MM.1S (cell line): ENCODE measurements around the gene GGA2.

Source experiments
- DNase-seq: peaks from one replicate; pipeline ENCODE4 v3.0.0-alpha.2; 2015
- H2AFZ ChIP-seq: fragments of 300-600 bp; sonication (generic); 2 replicates; pipeline ENCODE4 v1.6.0; 2016; ENCODE audit warnings: antibody characterized with exemption, low read length
- H3F3A ChIP-seq: fragments of 300-600 bp; sonication (generic); 2 replicates; pipeline ENCODE4 v1.6.1; 2016; ENCODE audit warnings: mild to moderate bottlenecking, antibody characterized with exemption, low read length, moderate library complexity, mixed read lengths; ENCODE audit not compliant: insufficient read depth
- H3K27ac ChIP-seq: fragments of 300-600 bp; sonication (generic); 2 replicates; pipeline ENCODE4 v1.5.1; 2016; ENCODE audit warnings: mild to moderate bottlenecking, low read length
- H3K27me3 ChIP-seq: fragments of 300-600 bp; sonication (generic); replicated peaks from 2 replicates; pipeline ENCODE4 v1.6.0; 2016; ENCODE audit warnings: low read length; ENCODE audit not compliant: insufficient read depth
- H3K36me3 ChIP-seq: fragments of 300-600 bp; sonication (generic); replicated peaks from 2 replicates; pipeline ENCODE4 v1.6.1; 2016; ENCODE audit warnings: mild to moderate bottlenecking, low read length, mixed read lengths; ENCODE audit not compliant: insufficient read depth
- H3K4me1 ChIP-seq: fragments of 300-600 bp; sonication (generic); 2 replicates; pipeline ENCODE4 v1.6.1; 2016; ENCODE audit warnings: low read length, mixed read lengths
- H3K4me2 ChIP-seq: fragments of 300-600 bp; sonication (generic); 2 replicates; pipeline ENCODE4 v1.6.0; 2016; ENCODE audit warnings: low read depth, low read length
- H3K4me3 ChIP-seq: fragments of 300-600 bp; sonication (generic); 2 replicates; pipeline ENCODE4 v1.5.1; 2016; ENCODE audit warnings: low read length, mixed read lengths
- H3K79me2 ChIP-seq: fragments of 300-600 bp; sonication (generic); 2 replicates; pipeline ENCODE4 v1.6.1; 2016; ENCODE audit warnings: mixed run types, low read length, mixed read lengths
- H3K9ac ChIP-seq: fragments of 300-600 bp; sonication (generic); 2 replicates; pipeline ENCODE4 v1.6.1; 2016; ENCODE audit warnings: low read length, mixed read lengths
- H3K9me2 ChIP-seq: fragments of 300-600 bp; sonication (generic); replicated peaks from 2 replicates; pipeline ENCODE4 v1.6.1; 2016; ENCODE audit warnings: mild to moderate bottlenecking, low read length, mixed read lengths; ENCODE audit not compliant: insufficient read depth
- H3K9me3 ChIP-seq: fragments of 300-600 bp; sonication (generic); replicated peaks from 2 replicates; pipeline ENCODE4 v1.6.1; 2016; ENCODE audit warnings: mild to moderate bottlenecking, low read length, mixed read lengths; ENCODE audit not compliant: insufficient read depth
- H4K20me1 ChIP-seq: fragments of 300-600 bp; sonication (generic); 2 replicates; pipeline ENCODE4 v1.6.1; 2016; ENCODE audit warnings: mild to moderate bottlenecking, low read length, moderate library complexity, mixed read lengths; ENCODE audit not compliant: insufficient read depth
- CTCF ChIP-seq: fragments of 300-600 bp; sonication (generic); IDR thresholded peaks from 2 replicates; pipeline ENCODE4 v1.5.1; 2016; ENCODE audit warnings: antibody characterized with exemption, low read length, mixed read lengths
- EZH2 ChIP-seq: fragments of 300-600 bp; sonication (generic); optimal IDR thresholded peaks from 2 replicates; pipeline ENCODE3; 2017; ENCODE audit warnings: low read depth, mild to moderate bottlenecking, antibody characterized with exemption, low read length, mixed read lengths
- EZH2phosphoT487 ChIP-seq: fragments of 300-600 bp; sonication (generic); IDR thresholded peaks from 2 replicates; pipeline ENCODE4 v1.6.1; 2018; ENCODE audit warnings: antibody characterized with exemption, low read length

GGA2 gene

DNA sequence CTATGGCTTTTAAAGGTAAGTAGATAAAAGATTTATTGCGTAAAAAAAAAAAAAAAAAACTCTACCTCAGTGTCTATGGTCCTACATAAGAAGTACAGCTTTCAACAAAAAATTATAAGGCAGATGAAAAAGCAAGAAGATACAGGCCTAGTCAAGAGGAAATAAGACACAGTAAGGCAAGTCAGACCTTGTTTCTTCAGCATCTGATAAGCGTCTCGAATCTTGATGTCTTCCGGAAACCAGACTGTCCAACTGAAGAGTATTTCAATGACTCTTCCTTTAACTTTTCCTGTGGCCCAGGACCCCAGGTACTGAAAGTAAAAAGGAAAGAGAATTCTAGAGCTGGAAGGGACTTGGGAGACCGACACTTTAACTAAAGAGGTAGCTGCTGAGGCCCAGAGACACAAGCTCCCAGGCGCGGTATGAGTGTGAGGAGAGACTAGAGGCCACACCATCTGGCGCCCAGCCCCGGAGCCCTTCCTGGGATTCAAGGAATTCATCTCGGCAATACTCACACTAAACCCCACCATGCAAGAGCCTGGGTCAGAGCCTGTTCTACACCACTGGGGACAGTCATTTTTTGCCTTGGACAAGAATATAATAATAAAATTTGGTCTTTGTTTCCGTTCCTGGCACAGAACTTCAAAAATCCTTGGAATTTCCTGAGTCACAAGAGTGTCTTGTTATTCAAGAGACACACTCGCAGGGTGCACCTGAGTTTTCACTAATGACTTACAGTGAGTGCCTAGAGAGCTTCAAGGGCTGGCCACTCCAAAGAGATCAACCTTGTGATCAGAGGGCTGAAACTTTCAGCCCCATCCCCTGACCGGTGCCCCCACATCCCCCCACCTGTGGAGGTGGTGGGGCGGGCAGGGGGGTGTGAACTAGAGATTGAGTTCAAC is 18.6 kb downstream of the GGA2 start:
- Histone ChIP-seq H3K27ac (no peak overlapping the region), H3K9ac (no peak overlapping the region), H3F3A (no peaks in the 10 kb centered on the region), H3K9me2 (no peaks in the 10 kb centered on the region), H3K79me2 (peaks cover 38% of the 10 kb centered on the region), H3K9me3 (no peaks in the 10 kb centered on the region), H3K27me3 (no peaks in the 10 kb centered on the region), H3K36me3 (peaks cover 17% of the 10 kb centered on the region), H3K4me2 (no peak overlapping the region), H3K4me1 (no peaks in the 10 kb centered on the region), H4K20me1 (no peaks in the 10 kb centered on the region), H3K4me3 (no peak overlapping the region), H2AFZ (no peak overlapping the region)
- TF ChIP-seq EZH2phosphoT487 (no peak), EZH2 (no peak)
- no peak for DNase-seq

DNA sequence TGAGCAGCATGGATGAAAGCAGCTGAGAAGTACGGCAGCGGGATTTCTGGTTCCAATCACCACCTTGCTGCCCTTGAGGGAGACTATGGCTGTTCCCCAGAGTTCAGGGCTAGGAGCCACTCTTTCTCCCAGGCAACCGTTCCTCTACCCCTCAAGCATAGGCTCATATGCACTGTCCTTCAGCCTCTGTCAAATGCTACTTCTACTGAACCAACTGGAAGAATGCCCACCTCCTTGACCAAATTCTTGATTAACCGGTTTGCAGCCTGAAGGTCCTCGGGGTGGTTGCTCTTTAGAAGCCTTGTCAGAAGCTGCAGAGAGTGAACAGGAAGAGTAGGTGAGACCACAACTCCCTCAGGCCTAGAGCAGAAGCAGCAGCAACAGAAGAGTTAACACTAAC is 23.8 kb downstream of the GGA2 start:
- no peak overlapping the region for H2AFZ ChIP-seq
- H3K79me2 ChIP-seq = peaks cover 8% of the 10 kb centered on the region; the same call in 1 of the 2 replicates
- DNase-seq = no peak
- no peaks in the 10 kb centered on the region for H3F3A ChIP-seq
- peaks cover 26% of the 10 kb centered on the region for H3K36me3 ChIP-seq
- no peaks in the 10 kb centered on the region for H3K9me2 ChIP-seq
- H3K9me3 ChIP-seq = no peaks in the 10 kb centered on the region
- no peak overlapping the region for H3K9ac ChIP-seq
- H3K27me3 ChIP-seq = no peaks in the 10 kb centered on the region
- no peaks in the 10 kb centered on the region for H3K4me1 ChIP-seq
- no peaks in the 10 kb centered on the region for H4K20me1 ChIP-seq
- no peak overlapping the region for H3K4me3 ChIP-seq
- H3K4me2 ChIP-seq = no peak overlapping the region
- TF ChIP-seq EZH2 = no peak
- TF ChIP-seq CTCF = no peak
- no peak for TF ChIP-seq EZH2phosphoT487
- no peak overlapping the region for H3K27ac ChIP-seq

- no peaks in the 10 kb centered on the region for H3K4me1 ChIP-seq
- peaks cover 8% of the 10 kb centered on the region; the same call in 1 of the 2 replicates for H3K79me2 ChIP-seq
- H3K9me3 ChIP-seq = no peaks in the 10 kb centered on the region
- no peak overlapping the region for H3K4me3 ChIP-seq
- no peak for DNase-seq
- H3K27me3 ChIP-seq = no peaks in the 10 kb centered on the region
- H3F3A ChIP-seq = no peaks in the 10 kb centered on the region
- no peaks in the 10 kb centered on the region for H3K9me2 ChIP-seq
- H3K36me3 ChIP-seq = peaks cover 28% of the 10 kb centered on the region
- H3K4me2 ChIP-seq = no peak overlapping the region
- no peak overlapping the region for H3K27ac ChIP-seq
- H4K20me1 ChIP-seq = no peaks in the 10 kb centered on the region
- H3K9ac ChIP-seq = no peak overlapping the region
- TF ChIP-seq EZH2phosphoT487 = no peak
- TF ChIP-seq EZH2 = no peak
- no peak for TF ChIP-seq CTCF
- H2AFZ ChIP-seq = no peak overlapping the region
These were observed 24.5 kb downstream of the GGA2 start for GRCh38 chr16:23485841-23486240.

GRCh38 chr16:23485257-23485614 is 25.1 kb downstream of the GGA2 start:
- Histone ChIP-seq H3K9me3 (no peaks in the 10 kb centered on the region), H3K27me3 (no peaks in the 10 kb centered on the region), H3K36me3 (peaks cover 33% of the 10 kb centered on the region), H3K4me3 (no peak overlapping the region), H2AFZ (no peak overlapping the region), H3K9ac (no peak overlapping the region), H4K20me1 (no peaks in the 10 kb centered on the region), H3K4me1 (no peaks in the 10 kb centered on the region), H3K9me2 (no peaks in the 10 kb centered on the region), H3K4me2 (no peak overlapping the region), H3F3A (no peaks in the 10 kb centered on the region), H3K79me2 (peaks cover 8% of the 10 kb centered on the region; the same call in 1 of the 2 replicates), H3K27ac (no peak overlapping the region)
- DNase-seq = no peak
- no peak for TF ChIP-seq EZH2
- no peak for TF ChIP-seq EZH2phosphoT487
- no peak for TF ChIP-seq CTCF
